DMS153 treated with DMSO at 0.1 percent for 48 hours (cell line): ENCODE results near the gene SPEM1.

Experiments
- DNase-seq: peaks from one replicate; lab custom pipeline; 2025; ENCODE audit not compliant: unreplicated experiment; lab: John Stamatoyannopoulos, UW

Gene SPEM1

GRCh38 chr17:7417056-7417655 is 3.0 kb upstream of the SPEM1 start:
- DNase-seq = no peak

- DNase-seq = no peak
These were observed 1.5 kb upstream of the SPEM1 start for GRCh38 chr17:7418472-7419152.

- no peak for DNase-seq
These were observed 1.1 kb downstream of the SPEM1 start for GRCh38 chr17:7421186-7421585.

GRCh38 chr17:7423679-7424078 is 3.6 kb downstream of the SPEM1 start:
- no peak for DNase-seq

GRCh38 chr17:7425316-7425715 is 5.2 kb downstream of the SPEM1 start, which contains the start of gene SPEM2:
Gene SPEM2 (plus strand): TSS chr17:7425616. CDS start chr17:7425689, 73 bp downstream.
- DNase-seq = no peak

- DNase-seq = no peak
These were observed 5.6 kb downstream of the SPEM1 start for GRCh38 chr17:7425756-7426155.

GRCh38 chr17:7426203-7426863 is 6.2 kb downstream of the SPEM1 start:
- DNase-seq = no peak

GRCh38 chr17:7426896-7427489 is 6.9 kb downstream of the SPEM1 start:
- no peak for DNase-seq

GRCh38 chr17:7427549-7427948 is 7.4 kb downstream of the SPEM1 start:
- no peak for DNase-seq

GRCh38 chr17:7428557-7428956 is 8.4 kb downstream of the SPEM1 start, which contains the start of gene SPEM3:
Gene SPEM3 (plus strand): TSS chr17:7428857. CDS start chr17:7428903, 46 bp downstream.
- DNase-seq = no peak

- DNase-seq = no peak
These were observed 9.6 kb downstream of the SPEM1 start for GRCh38 chr17:7429722-7430121.

GRCh38 chr17:7431231-7431630 is 11.1 kb downstream of the SPEM1 start:
- no peak for DNase-seq

- DNase-seq = no peak
These were observed 12.2 kb downstream of the SPEM1 start for GRCh38 chr17:7432296-7432695.

GRCh38 chr17:7435676-7436555 is 15.8 kb downstream of the SPEM1 start:
- no peak for DNase-seq

- peak; percentile 31 for DNase-seq
These were observed 16.6 kb downstream of the SPEM1 start for GRCh38 chr17:7436556-7437368.

GRCh38 chr17:7437369-7437863 is 17.3 kb downstream of the SPEM1 start:
- DNase-seq = no peak

- DNase-seq = no peak
These were observed 18.0 kb downstream of the SPEM1 start for GRCh38 chr17:7437950-7438614.

- no peak for DNase-seq
These were observed 18.7 kb downstream of the SPEM1 start for GRCh38 chr17:7438656-7439460.
